Stimulated activated CD4-positive, alpha-beta T cell treated with anti-CD3 and anti-CD28 coated beads, Interleukin-4, amount 100 ng/mL, for 1 hour (primary cell): ENCODE results near the gene CARD11.
A peak's percentile ranks its signal among the peaks of the same experiment; 100 is the strongest.
"Not testable (repeated sequence)": the region's sequence is repeated elsewhere in the genome, so short reads cannot be mapped to it uniquely, and the experiment has no call there.

Experiments used
- DNase-seq: peaks from one replicate; pipeline ENCODE4 v3.0.0-alpha.2; 2020

CARD11 gene

DNA sequence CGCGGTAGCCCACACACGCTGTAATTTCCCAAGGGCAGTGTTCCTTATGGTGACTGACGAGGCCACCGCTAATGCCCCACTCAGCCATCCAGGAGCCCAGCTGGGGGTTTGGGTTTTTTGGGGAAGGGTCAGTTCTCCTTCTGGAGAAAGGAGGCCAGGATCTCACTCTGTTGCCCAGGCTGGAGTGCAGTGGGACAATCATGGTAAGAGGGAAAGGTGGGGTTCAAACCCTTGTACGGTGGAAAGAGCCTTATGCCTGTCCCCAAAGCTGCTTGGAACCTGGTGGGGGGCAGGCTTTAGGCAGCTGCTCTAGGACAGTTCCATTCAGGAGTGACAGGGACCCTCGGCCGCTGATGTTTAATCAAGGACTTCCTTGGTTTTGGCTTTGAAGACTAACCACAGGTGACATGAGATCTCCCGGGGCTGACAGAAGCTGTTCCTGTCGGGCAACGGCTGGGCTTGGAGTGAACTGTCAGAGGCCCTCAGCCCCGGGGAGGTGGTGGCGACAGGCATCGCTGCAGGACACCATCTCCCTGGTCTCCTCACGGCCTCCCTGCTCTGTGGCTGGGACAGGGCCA lies 84.5 kb downstream of the CARD11 start:
- DNase-seq: no peak

GRCh38 chr7:2958416-2959102 lies 85.1 kb downstream of the CARD11 start:
- no peak for DNase-seq

DNA sequence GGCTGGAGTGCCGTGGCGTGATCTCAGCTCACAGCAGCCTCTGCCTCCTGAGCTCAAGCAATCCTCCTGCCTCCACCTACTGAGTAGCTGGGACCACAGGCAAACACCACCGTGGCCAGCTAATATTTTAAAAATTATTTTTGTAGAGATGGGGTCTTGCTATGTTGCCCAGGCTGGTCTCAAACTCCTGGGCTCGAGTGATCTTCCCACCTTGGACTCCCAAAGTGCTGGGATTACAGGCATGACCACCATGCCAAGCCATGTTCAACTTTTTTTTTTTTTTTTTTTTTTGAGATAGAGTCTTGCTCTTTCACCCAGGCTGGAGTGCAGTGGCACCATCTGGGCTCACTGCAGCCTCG lies 86.3 kb downstream of the CARD11 start:
- not testable (repeated sequence) for DNase-seq

- peak; percentile 34 for DNase-seq
Measured at GRCh38 chr7:2956526-2957368, 86.9 kb downstream of the CARD11 start.

DNA sequence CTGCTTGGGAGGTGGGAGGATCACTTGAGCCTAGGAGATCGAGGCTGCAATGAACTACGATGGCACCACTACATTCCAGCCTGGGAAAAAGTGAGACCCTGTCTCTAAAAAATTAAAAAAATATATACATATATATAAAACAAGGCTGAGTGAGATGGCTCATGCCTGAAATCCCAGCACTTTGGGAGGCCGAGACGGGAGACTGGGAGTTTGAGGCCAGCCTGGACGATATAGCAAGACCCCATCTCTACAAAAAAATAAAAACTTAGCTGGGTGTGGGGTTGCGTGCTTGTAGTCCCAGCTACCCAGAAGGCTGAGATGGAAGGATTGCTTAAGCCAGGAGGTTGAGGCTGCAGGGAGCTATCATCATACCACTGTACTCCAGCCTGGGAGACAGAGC lies 87.6 kb downstream of the CARD11 start:
- DNase-seq: no peak

- DNase-seq: no peak
Measured at GRCh38 chr7:2955269-2955668, 88.4 kb downstream of the CARD11 start.

- DNase-seq: peak; percentile 32
Measured at GRCh38 chr7:2954433-2954853, 89.2 kb downstream of the CARD11 start.

DNA sequence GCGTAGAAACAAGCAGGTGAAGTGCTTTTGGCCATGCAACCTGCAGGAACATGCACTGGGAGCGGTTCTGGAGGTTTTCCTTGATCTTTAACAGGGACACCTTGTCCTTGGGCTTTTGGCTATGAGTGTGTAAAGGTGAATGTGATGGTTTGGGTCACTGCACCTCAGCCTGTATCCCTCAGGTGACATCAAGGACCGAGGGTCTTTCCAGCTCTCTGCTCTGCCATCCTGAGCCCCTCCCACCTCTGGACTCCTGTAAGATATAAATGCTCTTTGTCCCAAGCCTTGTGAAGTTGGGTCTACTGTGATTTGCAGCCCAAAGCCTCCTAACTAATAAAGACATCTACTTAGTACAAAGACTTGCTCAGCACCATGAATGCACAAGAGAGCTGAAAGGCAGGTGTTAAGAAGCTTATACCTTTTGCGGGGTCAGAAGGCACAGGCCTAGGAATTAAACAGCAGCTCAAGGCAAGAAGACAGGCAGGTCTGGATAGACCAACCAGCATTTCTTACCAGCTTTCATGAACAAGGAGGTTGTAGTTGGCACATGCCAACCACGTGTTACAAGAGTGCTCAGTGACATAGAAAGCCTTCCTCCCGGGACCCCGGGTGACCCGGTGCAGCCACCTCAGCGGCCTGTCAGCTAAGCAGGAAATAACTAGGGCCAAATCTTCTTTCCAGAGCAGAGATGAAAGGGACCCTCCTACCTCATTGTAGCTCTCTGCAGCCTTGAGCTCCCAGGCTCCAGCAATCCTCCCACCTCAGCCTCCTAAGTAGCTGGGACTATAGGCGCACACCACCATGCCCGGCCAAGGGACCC lies 89.9 kb downstream of the CARD11 start:
- no peak for DNase-seq

DNA sequence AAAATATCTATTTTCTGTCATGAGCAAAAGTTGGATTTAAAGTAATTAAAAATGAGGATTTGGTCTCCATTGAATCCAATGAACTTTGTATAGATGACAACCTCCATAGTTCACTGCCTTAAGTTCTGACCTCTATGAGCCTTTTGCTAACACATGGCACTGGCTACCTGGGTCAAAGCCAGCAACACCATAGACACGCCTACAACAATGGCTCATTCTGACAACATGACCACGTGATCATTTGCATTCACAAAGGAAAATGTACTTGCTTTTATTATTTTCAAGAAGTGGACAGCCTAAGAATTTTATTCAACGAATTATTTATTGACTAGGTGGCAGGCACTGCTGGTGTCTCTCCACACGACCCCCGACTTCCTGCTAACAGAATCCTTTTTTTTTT lies 90.6 kb downstream of the CARD11 start:
- DNase-seq: no peak

GRCh38 chr7:2952316-2952715 lies 91.4 kb downstream of the CARD11 start:
- no peak for DNase-seq

DNA sequence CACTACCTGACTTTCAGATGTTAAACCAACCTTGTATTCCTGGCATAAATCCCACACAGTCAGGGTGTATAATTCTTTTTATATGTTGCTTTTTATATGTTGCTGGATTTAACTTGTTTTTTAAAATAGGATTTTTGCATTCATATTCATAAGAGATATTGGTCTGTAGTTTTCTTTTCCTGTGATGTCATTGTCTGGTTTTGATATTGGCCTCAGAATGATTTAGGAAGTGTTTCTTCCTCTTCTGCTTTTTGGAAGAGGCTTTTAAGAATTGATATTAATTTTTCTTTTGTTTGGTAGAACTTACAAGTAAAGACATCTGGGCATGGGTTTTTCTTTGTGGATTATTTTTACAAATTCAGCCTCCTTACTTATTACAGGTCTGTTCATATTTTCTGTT lies 93.1 kb downstream of the CARD11 start:
- DNase-seq: no peak

GRCh38 chr7:2948749-2949148 lies 94.9 kb downstream of the CARD11 start:
- no peak for DNase-seq

- no peak for DNase-seq
Measured at GRCh38 chr7:2947058-2947780, 96.4 kb downstream of the CARD11 start.

GRCh38 chr7:2945171-2945570 lies 98.5 kb downstream of the CARD11 start:
- DNase-seq: no peak

DNA sequence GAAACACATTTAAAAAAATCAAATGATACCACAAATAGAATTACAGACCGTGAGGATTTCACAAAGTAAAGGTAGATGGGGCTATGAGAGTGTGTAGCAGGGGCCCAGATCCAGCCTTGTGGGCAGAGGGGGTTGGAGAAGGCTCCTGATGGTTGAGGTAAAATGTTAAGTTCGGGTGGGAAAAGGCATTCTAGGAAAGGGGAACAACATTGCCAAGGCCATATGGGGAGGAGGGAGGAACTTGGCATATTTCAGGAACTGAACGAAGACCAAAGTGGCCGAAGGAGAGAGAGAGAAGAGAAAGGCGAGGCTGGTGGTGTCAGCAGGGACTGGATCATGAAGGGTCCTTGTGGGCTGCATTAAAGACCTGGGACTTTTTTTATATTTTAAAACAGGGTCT lies 98.9 kb downstream of the CARD11 start:
- no peak for DNase-seq

DNA sequence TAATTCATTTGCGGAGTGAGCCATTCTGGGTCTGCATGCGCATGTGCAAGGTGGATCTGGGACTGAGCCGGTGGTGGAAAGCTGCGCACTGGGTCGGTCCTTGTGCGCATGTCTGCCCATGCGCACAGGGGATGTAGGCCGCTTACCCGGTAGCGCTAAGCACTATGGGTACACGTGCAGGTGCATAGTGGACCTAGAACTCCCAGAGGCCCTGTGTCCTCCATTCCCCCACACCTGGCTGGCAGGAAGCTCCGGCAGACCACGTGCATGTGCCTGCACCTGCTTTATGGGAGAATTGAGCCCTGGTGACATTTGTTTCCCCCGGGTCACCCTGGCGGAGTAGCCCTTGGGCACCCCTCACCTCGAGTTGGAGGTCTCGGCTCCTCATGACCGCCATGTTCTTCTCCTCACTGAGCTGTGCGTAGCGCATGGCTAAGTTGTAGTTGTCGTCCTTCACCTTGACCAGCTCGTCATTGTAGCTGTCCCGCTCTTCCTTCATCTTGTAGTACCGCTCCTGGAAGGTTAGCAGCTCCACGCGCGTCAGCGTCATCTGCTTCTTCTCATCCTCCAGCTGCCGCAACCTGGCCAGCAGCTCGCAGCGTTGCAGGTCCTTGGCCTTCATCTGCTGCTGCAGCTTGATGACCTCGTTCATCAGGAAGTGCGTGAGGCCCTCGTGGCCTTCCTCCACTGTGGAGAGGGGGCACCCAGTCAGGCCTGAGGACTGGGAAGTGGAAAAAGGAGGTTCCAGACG lies 99.6 kb downstream of the CARD11 start:
- DNase-seq: no peak

DNA sequence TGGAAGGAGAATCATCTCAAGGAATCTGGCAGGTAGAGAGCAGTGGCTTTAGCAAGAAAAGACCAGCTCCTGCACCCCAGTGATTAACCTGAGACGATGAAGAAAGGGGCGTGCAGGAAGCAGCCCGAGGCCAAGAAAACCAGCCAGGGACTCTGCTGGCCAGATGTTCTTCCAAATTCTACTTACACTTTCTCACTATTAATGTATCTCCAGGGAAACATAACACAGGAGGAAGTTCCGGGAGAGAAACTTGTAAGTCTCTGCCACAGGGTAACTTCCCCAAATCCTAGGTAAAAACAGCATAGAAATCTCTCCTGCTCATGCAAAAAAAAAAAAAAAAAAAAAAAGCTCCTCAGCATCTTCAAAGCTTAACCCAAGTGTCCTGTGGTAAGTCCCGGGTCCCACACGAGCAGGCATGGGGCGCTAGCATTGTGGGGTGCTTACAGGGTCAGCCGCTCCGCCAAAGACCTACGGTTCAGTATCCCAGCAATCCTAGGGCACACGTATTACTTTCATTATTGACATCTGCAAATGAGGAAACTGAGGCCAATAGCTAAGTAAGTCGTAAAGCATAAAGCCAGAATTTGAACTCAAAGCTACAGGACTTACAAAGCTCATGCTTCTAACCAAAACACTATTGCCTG lies 102.3 kb downstream of the CARD11 start:
- no peak for DNase-seq

GRCh38 chr7:2940466-2940865 lies 103.2 kb downstream of the CARD11 start:
- no peak for DNase-seq

DNA sequence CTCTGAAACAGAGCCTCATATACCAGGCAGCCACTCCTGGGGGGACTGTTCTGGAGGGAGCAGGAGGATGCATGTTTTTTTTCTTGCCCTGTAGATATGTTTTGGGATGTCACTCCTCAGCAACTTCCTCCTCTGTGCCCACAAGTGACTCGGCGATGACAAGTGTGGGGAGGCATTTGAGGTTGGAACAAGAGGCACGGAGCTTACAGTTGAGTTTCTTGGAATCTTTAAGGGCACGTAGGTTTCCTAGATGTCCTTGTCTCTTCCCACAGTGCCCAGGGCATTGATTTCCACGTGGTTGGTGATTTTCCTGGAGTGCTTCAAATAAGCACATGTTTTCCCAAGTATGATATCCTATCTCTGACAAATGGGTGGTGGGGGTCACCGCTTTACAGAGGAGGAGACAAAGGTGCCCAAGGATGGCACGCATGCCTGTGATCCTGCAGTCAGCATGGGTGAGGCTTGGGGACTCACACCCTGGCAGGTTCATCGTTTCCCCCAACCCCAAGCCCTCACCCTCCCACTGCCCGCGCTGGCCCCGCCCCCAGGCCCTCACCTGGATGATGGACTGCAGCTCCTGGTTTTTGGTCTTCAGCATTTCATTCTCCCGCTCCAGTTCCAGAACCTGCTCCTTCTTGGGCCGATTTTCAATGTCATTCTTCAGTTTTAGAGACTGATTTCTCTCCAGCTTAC lies 104.3 kb downstream of the CARD11 start:
- DNase-seq: no peak

GRCh38 chr7:2938514-2939192 lies 105.0 kb downstream of the CARD11 start:
- no peak for DNase-seq
